HEK293 (cell line): Measurements from ENCODE around the gene NPPB.
A peak's percentile ranks its signal among the peaks of the same experiment; 100 is the strongest.

Source experiments
- BCL11B ChIP-seq: fragments of 450-650 bp; formaldehyde crosslinking; IDR thresholded peaks from 2 replicates; pipeline ENCODE4 v1.5.1; 2016; ENCODE audit warnings: low read depth, missing biosample characterization, missing genetic modification characterization
- GLIS2 ChIP-seq: fragments of 450-650 bp; formaldehyde crosslinking; IDR thresholded peaks from 2 replicates; pipeline ENCODE4 v1.5.1; 2016; ENCODE audit warnings: missing biosample characterization, missing genetic modification characterization
- HIC1 ChIP-seq: fragments of 450-650 bp; formaldehyde crosslinking; IDR thresholded peaks from 2 replicates; pipeline ENCODE4 v1.5.1; 2016; ENCODE audit warnings: missing biosample characterization, missing genetic modification characterization
- REPIN1 ChIP-seq: fragments of 450-650 bp; formaldehyde crosslinking; IDR thresholded peaks from 2 replicates; pipeline ENCODE4 v1.5.1; 2017; ENCODE audit warnings: missing biosample characterization, missing genetic modification characterization, low read depth
- SCRT1 ChIP-seq: fragments of 450-650 bp; formaldehyde crosslinking; IDR thresholded peaks from 2 replicates; pipeline ENCODE4 v1.5.1; 2016; ENCODE audit warnings: missing biosample characterization, missing genetic modification characterization, borderline replicate concordance
- TRIM28 ChIP-seq: IDR thresholded peaks from 2 replicates; pipeline ENCODE4 v1.6.1; 2011; ENCODE audit warnings: low read length, control low read depth, borderline replicate concordance
- TSHZ1 ChIP-seq: fragments of 450-650 bp; formaldehyde crosslinking; IDR thresholded peaks from 2 replicates; pipeline ENCODE4 v1.5.1; 2016; ENCODE audit warnings: missing biosample characterization, missing genetic modification characterization, borderline replicate concordance
- YY1 ChIP-seq: fragments of 450-650 bp; formaldehyde crosslinking; IDR thresholded peaks from 2 replicates; pipeline ENCODE4 v1.5.1; 2018; ENCODE audit warnings: missing biosample characterization, missing genetic modification characterization
- ZBTB20 ChIP-seq: fragments of 450-650 bp; formaldehyde crosslinking; IDR thresholded peaks from 2 replicates; pipeline ENCODE4 v1.5.1; 2016; ENCODE audit warnings: missing biosample characterization, missing genetic modification characterization
- ZEB2 ChIP-seq: fragments of 450-650 bp; formaldehyde crosslinking; IDR thresholded peaks from 2 replicates; pipeline ENCODE4 v1.5.1; 2016; ENCODE audit warnings: missing biosample characterization, missing genetic modification characterization
- ZFP3 ChIP-seq: fragments of 450-650 bp; formaldehyde crosslinking; IDR thresholded peaks from 2 replicates; pipeline ENCODE4 v1.5.1; 2016; ENCODE audit warnings: low read depth, missing biosample characterization, missing genetic modification characterization
- ZNF155 ChIP-seq: fragments of 450-650 bp; formaldehyde crosslinking; IDR thresholded peaks from 2 replicates; pipeline ENCODE4 v1.5.1; 2016; ENCODE audit warnings: missing biosample characterization, missing genetic modification characterization
- ZNF19 ChIP-seq: fragments of 450-650 bp; formaldehyde crosslinking; IDR thresholded peaks from 2 replicates; pipeline ENCODE4; 2016; ENCODE audit warnings: missing biosample characterization, missing genetic modification characterization, low read depth
- ZNF366 ChIP-seq: fragments of 450-650 bp; formaldehyde crosslinking; conservative IDR thresholded peaks from 2 replicates; pipeline ENCODE4 v1.5.1; 2016; ENCODE audit warnings: missing biosample characterization, missing genetic modification characterization
- ZNF585B ChIP-seq: fragments of 450-650 bp; formaldehyde crosslinking; IDR thresholded peaks from 2 replicates; pipeline ENCODE4 v1.5.1; 2016; ENCODE audit warnings: missing biosample characterization, missing genetic modification characterization
- ZNF629 ChIP-seq: fragments of 450-650 bp; formaldehyde crosslinking; IDR thresholded peaks from 2 replicates; pipeline ENCODE4 v1.5.1; 2017; ENCODE audit warnings: missing biosample characterization, missing genetic modification characterization
- ZNF660 ChIP-seq: fragments of 450-650 bp; IDR thresholded peaks from 2 replicates; pipeline ENCODE4 v1.5.1; 2018; ENCODE audit warnings: missing biosample characterization, mild to moderate bottlenecking, missing genetic modification characterization
- ZNF768 ChIP-seq: fragments of 450-650 bp; formaldehyde crosslinking; IDR thresholded peaks from 2 replicates; pipeline ENCODE4 v1.5.1; 2018; ENCODE audit warnings: missing biosample characterization, mild to moderate bottlenecking, missing genetic modification characterization
- ZNF837 ChIP-seq: fragments of 450-650 bp; formaldehyde crosslinking; IDR thresholded peaks from 2 replicates; pipeline ENCODE4 v1.5.1; 2016; ENCODE audit warnings: missing biosample characterization, missing genetic modification characterization
- ZSCAN16 ChIP-seq: fragments of 450-650 bp; formaldehyde crosslinking; IDR thresholded peaks from 2 replicates; pipeline ENCODE4 v1.5.1; 2016; ENCODE audit warnings: missing biosample characterization, missing genetic modification characterization
- ZSCAN23 ChIP-seq: fragments of 450-650 bp; formaldehyde crosslinking; IDR thresholded peaks from 2 replicates; pipeline ENCODE4 v1.5.1; 2016; ENCODE audit warnings: missing biosample characterization, missing genetic modification characterization
- TF ChIP-seq, protein P1 (sequence below): fragments of 450-650 bp; formaldehyde crosslinking; IDR thresholded peaks from 2 replicates; pipeline ENCODE4 v1.5.1; 2017; ENCODE audit warnings: missing biosample characterization, missing genetic modification characterization
- TF ChIP-seq, protein P2 (sequence below): fragments of 450-650 bp; formaldehyde crosslinking; IDR thresholded peaks from 2 replicates; pipeline ENCODE4; 2016; ENCODE audit warnings: missing biosample characterization, missing genetic modification characterization
- TF ChIP-seq, protein P3 (sequence below): fragments of 450-650 bp; formaldehyde crosslinking; IDR thresholded peaks from 2 replicates; pipeline ENCODE4 v1.5.1; 2016; ENCODE audit warnings: missing biosample characterization, missing genetic modification characterization
- TF ChIP-seq, protein P4 (sequence below): sonication (generic); formaldehyde crosslinking; IDR thresholded peaks from 2 replicates; pipeline ENCODE4 v1.8.1; 2022; ENCODE audit warnings: mild to moderate bottlenecking, moderate library complexity, missing genetic modification reagents
- TF ChIP-seq, protein P5 (sequence below): fragments of 450-650 bp; formaldehyde crosslinking; IDR thresholded peaks from 2 replicates; pipeline ENCODE4 v1.5.1; 2016; ENCODE audit warnings: missing biosample characterization, missing genetic modification characterization

NPPB gene

GRCh38 chr1:11908095-11908675, 49.4 kb upstream of the NPPB start (continued):
- TF ChIP-seq, protein P1, sequence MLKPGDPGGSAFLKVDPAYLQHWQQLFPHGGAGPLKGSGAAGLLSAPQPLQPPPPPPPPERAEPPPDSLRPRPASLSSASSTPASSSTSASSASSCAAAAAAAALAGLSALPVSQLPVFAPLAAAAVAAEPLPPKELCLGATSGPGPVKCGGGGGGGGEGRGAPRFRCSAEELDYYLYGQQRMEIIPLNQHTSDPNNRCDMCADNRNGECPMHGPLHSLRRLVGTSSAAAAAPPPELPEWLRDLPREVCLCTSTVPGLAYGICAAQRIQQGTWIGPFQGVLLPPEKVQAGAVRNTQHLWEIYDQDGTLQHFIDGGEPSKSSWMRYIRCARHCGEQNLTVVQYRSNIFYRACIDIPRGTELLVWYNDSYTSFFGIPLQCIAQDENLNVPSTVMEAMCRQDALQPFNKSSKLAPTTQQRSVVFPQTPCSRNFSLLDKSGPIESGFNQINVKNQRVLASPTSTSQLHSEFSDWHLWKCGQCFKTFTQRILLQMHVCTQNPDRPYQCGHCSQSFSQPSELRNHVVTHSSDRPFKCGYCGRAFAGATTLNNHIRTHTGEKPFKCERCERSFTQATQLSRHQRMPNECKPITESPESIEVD (tag by site-specific recombination): peak; percentile 92
- TF ChIP-seq ZNF629 (tag by site-specific recombination) (peak; percentile 82), ZNF366 (tag by site-specific recombination) (peak; percentile 44; the same call in 1 of the 2 replicates), ZSCAN16 (tag by site-specific recombination) (peak; percentile 52; the same call in 1 of the 2 replicates), BCL11B (tag by site-specific recombination) (peak; percentile 92), ZNF660 (tag by site-specific recombination) (peak; percentile 74), ZEB2 (peak; percentile 43), ZNF19 (tag by site-specific recombination) (no peak), ZNF768 (tag by site-specific recombination) (peak; percentile 65; the same call in 1 of the 2 replicates), ZNF837 (tag by site-specific recombination) (no peak), ZSCAN23 (tag by site-specific recombination) (peak; percentile 58; the same call in 1 of the 2 replicates), ZFP3 (tag by site-specific recombination) (no peak), ZNF155 (tag by site-specific recombination) (no peak), ZBTB20 (tag by site-specific recombination) (peak; percentile 85), GLIS2 (tag by site-specific recombination) (no peak), ZNF585B (tag by site-specific recombination) (no peak), YY1 (tag by site-specific recombination) (peak; percentile 33; the same call in 1 of the 2 replicates), HIC1 (tag by site-specific recombination) (peak; percentile 63; the same call in 1 of the 2 replicates), TSHZ1 (tag by site-specific recombination) (0 out of 2 replicates have a peak, but pooled peaks have one; percentile 50), TRIM28 (peak; percentile 71), REPIN1 (tag by site-specific recombination) (no peak), SCRT1 (tag by site-specific recombination) (no peak)
- TF ChIP-seq, protein P2, sequence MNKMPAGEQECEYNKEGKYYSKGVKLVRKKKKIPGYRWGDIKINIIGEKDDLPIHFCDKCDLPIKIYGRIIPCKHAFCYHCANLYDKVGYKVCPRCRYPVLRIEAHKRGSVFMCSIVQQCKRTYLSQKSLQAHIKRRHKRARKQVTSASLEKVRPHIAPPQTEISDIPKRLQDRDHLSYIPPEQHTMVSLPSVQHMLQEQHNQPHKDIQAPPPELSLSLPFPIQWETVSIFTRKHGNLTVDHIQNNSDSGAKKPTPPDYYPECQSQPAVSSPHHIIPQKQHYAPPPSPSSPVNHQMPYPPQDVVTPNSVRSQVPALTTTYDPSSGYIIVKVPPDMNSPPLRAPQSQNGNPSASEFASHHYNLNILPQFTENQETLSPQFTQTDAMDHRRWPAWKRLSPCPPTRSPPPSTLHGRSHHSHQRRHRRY (tag by site-specific recombination): no peak
- TF ChIP-seq, protein P3, sequence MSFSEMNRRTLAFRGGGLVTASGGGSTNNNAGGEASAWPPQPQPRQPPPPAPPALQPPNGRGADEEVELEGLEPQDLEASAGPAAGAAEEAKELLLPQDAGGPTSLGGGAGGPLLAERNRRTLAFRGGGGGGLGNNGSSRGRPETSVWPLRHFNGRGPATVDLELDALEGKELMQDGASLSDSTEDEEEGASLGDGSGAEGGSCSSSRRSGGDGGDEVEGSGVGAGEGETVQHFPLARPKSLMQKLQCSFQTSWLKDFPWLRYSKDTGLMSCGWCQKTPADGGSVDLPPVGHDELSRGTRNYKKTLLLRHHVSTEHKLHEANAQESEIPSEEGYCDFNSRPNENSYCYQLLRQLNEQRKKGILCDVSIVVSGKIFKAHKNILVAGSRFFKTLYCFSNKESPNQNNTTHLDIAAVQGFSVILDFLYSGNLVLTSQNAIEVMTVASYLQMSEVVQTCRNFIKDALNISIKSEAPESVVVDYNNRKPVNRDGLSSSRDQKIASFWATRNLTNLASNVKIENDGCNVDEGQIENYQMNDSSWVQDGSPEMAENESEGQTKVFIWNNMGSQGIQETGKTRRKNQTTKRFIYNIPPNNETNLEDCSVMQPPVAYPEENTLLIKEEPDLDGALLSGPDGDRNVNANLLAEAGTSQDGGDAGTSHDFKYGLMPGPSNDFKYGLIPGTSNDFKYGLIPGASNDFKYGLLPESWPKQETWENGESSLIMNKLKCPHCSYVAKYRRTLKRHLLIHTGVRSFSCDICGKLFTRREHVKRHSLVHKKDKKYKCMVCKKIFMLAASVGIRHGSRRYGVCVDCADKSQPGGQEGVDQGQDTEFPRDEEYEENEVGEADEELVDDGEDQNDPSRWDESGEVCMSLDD (tag by site-specific recombination): peak; percentile 88; the same call in 1 of the 2 replicates
- TF ChIP-seq, protein P4, sequence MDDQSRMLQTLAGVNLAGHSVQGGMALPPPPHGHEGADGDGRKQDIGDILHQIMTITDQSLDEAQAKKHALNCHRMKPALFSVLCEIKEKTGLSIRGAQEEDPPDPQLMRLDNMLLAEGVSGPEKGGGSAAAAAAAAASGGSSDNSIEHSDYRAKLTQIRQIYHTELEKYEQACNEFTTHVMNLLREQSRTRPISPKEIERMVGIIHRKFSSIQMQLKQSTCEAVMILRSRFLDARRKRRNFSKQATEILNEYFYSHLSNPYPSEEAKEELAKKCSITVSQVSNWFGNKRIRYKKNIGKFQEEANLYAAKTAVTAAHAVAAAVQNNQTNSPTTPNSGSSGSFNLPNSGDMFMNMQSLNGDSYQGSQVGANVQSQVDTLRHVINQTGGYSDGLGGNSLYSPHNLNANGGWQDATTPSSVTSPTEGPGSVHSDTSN (CRISPR knock-in tag): no peak
- TF ChIP-seq, protein P5, sequence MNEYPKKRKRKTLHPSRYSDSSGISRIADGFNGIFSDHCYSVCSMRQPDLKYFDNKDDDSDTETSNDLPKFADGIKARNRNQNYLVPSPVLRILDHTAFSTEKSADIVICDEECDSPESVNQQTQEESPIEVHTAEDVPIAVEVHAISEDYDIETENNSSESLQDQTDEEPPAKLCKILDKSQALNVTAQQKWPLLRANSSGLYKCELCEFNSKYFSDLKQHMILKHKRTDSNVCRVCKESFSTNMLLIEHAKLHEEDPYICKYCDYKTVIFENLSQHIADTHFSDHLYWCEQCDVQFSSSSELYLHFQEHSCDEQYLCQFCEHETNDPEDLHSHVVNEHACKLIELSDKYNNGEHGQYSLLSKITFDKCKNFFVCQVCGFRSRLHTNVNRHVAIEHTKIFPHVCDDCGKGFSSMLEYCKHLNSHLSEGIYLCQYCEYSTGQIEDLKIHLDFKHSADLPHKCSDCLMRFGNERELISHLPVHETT (tag by site-specific recombination): no peak
